Smooth muscle cell (in vitro differentiated cells): ENCODE data around the gene CAMKMT. TPM values are rescaled to one million over a fixed set of nuclear protein-coding genes. Genes with fewer than 3 reads are reported as not detected.

Experiments
- DNase-seq: peaks from one replicate; lab custom pipeline; 2025; ENCODE audit not compliant: unreplicated experiment; lab: John Stamatoyannopoulos, UW
- H2AFZ ChIP-seq: fragments of 200-600 bp; sonication (generic); 2 replicates; pipeline ENCODE4 v1.6.0; 2016; ENCODE audit warnings: antibody characterized with exemption, low read depth, mild to moderate bottlenecking
- H3F3A ChIP-seq: fragments of 200-600 bp; sonication (generic); 2 replicates; pipeline ENCODE4 v1.6.0; 2017; ENCODE audit warnings: antibody characterized with exemption, low read depth
- H3K27ac ChIP-seq: fragments of 200-600 bp; sonication (generic); 2 replicates; pipeline ENCODE4 v1.5.1; 2016; ENCODE audit warnings: low read depth, mild to moderate bottlenecking
- H3K27me3 ChIP-seq: fragments of 200-600 bp; sonication (generic); 2 replicates; pipeline ENCODE4 v1.6.1; 2016; ENCODE audit warnings: low read depth, mild to moderate bottlenecking
- H3K36me3 ChIP-seq: fragments of 200-600 bp; sonication (generic); 2 replicates; pipeline ENCODE4 v1.5.1; 2016; ENCODE audit warnings: low read depth
- H3K4me1 ChIP-seq: fragments of 200-600 bp; sonication (generic); 2 replicates; pipeline ENCODE4 v1.5.1; 2016; ENCODE audit warnings: low read depth
- H3K4me2 ChIP-seq: fragments of 200-600 bp; sonication (generic); 2 replicates; pipeline ENCODE4 v1.6.0; 2016; ENCODE audit warnings: mild to moderate bottlenecking
- H3K4me3 ChIP-seq: fragments of 200-600 bp; sonication (generic); 2 replicates; pipeline ENCODE4 v1.5.1; 2016; ENCODE audit warnings: mild to moderate bottlenecking
- H3K79me2 ChIP-seq: fragments of 200-600 bp; sonication (generic); 2 replicates; pipeline ENCODE4 v1.6.0; 2016; ENCODE audit warnings: low read depth, mild to moderate bottlenecking
- H3K9ac ChIP-seq: fragments of 200-600 bp; sonication (generic); 2 replicates; pipeline ENCODE4 v1.6.0; 2016; ENCODE audit warnings: low read depth
- H3K9me3 ChIP-seq: fragments of 200-600 bp; sonication (generic); replicated peaks from 2 replicates; pipeline ENCODE4 v1.5.1; 2016; ENCODE audit warnings: low read depth
- H4K20me1 ChIP-seq: fragments of 200-600 bp; sonication (generic); 2 replicates; pipeline ENCODE4 v1.6.0; 2016; ENCODE audit warnings: low read depth
- WGBS: methylation state at CpG from one replicate; pipeline ENCODE4 v1.1.7; 2016; ENCODE audit warnings: low lambda C conversion rate; 5-methylcytosine and 5-hydroxymethylcytosine counted together
- polyA plus RNA-seq: library from polyadenylated mRNA; unstranded; fragments of >200 nt; fragmentation: Nextera tagmentation; extraction: Ambion mirVana; gene quantifications from 2 replicates; pipeline ENCODE4 v1.2.1, GENCODE V29; 2016
- total RNA-seq: library from RNA; depleted of rRNA; stranded (reverse); fragments of >200 nt; gene quantifications from 2 replicates; pipeline ENCODE4 v1.2.3, GENCODE V29; 2014
- TF ChIP-seq, protein P1 (sequence below): fragments of 200-600 bp; sonication (generic); IDR thresholded peaks from 2 replicates; pipeline ENCODE4 v1.5.1; 2017; ENCODE audit warnings: borderline replicate concordance, mild to moderate bottlenecking, antibody characterized with exemption; ENCODE audit not compliant: insufficient read depth, poor library complexity, severe bottlenecking

Gene CAMKMT
- total and polyA plus RNA-seq, 2 experiments from 2014 or later, result 7.2 to 7.6 TPM

GRCh38 chr2:44441200-44441599 lies 79.5 kb downstream of the CAMKMT start:
- H3K27me3 ChIP-seq, result no peaks in the 10 kb centered on the region
- no peaks in the 10 kb centered on the region for H4K20me1 ChIP-seq
- TF ChIP-seq, protein P1, sequence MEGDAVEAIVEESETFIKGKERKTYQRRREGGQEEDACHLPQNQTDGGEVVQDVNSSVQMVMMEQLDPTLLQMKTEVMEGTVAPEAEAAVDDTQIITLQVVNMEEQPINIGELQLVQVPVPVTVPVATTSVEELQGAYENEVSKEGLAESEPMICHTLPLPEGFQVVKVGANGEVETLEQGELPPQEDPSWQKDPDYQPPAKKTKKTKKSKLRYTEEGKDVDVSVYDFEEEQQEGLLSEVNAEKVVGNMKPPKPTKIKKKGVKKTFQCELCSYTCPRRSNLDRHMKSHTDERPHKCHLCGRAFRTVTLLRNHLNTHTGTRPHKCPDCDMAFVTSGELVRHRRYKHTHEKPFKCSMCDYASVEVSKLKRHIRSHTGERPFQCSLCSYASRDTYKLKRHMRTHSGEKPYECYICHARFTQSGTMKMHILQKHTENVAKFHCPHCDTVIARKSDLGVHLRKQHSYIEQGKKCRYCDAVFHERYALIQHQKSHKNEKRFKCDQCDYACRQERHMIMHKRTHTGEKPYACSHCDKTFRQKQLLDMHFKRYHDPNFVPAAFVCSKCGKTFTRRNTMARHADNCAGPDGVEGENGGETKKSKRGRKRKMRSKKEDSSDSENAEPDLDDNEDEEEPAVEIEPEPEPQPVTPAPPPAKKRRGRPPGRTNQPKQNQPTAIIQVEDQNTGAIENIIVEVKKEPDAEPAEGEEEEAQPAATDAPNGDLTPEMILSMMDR, result no peak
- no peak overlapping the region for H3K27ac ChIP-seq
- no peak overlapping the region for H3K4me3 ChIP-seq
- no peaks in the 10 kb centered on the region for H3K36me3 ChIP-seq
- no peaks in the 10 kb centered on the region for H3F3A ChIP-seq
- no peak overlapping the region for H3K9ac ChIP-seq
- no peaks in the 10 kb centered on the region for H3K9me3 ChIP-seq
- H3K4me1 ChIP-seq, result no peaks in the 10 kb centered on the region
- no peak for DNase-seq
- H2AFZ ChIP-seq, result no peak overlapping the region
- H3K79me2 ChIP-seq, result no peaks in the 10 kb centered on the region
- WGBS, result 86% methylated on average over 4 of the region's 4 CpGs
- no peak overlapping the region for H3K4me2 ChIP-seq

DNA sequence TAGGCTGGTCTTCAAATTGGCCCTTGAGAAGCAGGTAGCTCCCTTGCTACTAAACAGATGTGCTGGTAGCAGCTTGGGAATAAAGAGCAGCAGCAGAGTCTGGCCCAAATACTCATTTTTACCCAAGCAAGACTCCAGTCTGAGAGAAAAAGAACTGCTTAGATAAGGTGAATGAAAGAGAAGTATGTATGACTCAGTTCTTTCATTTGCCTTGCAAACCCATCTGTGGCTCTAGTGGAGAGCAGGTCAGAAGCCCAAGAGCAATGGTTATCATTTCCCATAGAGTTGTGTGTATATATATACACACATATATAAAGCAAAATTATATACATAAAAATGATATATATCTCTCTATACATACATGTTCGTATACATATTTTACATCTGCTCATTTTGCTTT lies 80.3 kb downstream of the CAMKMT start:
- DNase-seq, result no peak
- H3K9ac ChIP-seq, result no peak overlapping the region
- 95% methylated on average over 1 of the region's 1 CpG for WGBS

DNA sequence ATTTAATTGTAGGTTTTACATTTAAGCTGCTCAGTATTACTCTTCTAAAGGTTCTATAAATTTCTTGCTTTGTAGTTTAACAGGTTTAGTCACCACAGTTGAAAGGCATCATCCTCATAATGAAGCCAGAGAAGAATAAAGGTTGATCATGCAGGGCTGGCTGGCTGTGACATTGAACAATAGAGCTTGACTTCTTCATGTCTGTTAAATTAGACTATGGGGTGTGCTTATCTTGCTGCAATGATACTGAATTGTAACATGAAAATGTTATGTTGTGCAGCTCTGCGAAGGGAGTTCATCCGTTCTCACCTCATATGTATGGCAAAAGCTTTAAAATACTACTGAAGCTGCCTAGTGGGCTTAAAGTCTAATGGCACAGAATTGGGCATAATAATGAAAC lies 81.8 kb downstream of the CAMKMT start:
- Histone ChIP-seq H2AFZ (no peak overlapping the region), H3K79me2 (no peaks in the 10 kb centered on the region), H4K20me1 (no peaks in the 10 kb centered on the region), H3K9me3 (no peaks in the 10 kb centered on the region), H3K4me3 (no peak overlapping the region), H3K4me1 (no peaks in the 10 kb centered on the region), H3K9ac (no peak overlapping the region), H3F3A (no peaks in the 10 kb centered on the region), H3K27me3 (no peaks in the 10 kb centered on the region), H3K36me3 (no peaks in the 10 kb centered on the region), H3K27ac (no peak overlapping the region), H3K4me2 (no peak overlapping the region)
- TF ChIP-seq, protein P1, result no peak
- 89% methylated on average over 2 of the region's 2 CpGs for WGBS
- no peak for DNase-seq

More for the DNA sequence above, 80.3 kb downstream of the CAMKMT start:
- H3F3A ChIP-seq, result no peaks in the 10 kb centered on the region
- H3K36me3 ChIP-seq, result no peaks in the 10 kb centered on the region
- TF ChIP-seq, protein P1, result no peak
- H3K4me1 ChIP-seq, result no peaks in the 10 kb centered on the region
- no peak overlapping the region for H3K4me2 ChIP-seq
- no peak overlapping the region for H3K4me3 ChIP-seq
- H3K9me3 ChIP-seq, result no peaks in the 10 kb centered on the region
- no peaks in the 10 kb centered on the region for H4K20me1 ChIP-seq
- no peaks in the 10 kb centered on the region for H3K79me2 ChIP-seq
- H3K27me3 ChIP-seq, result no peaks in the 10 kb centered on the region
- H2AFZ ChIP-seq, result no peak overlapping the region
- H3K27ac ChIP-seq, result no peak overlapping the region

- TF ChIP-seq, protein P1, result no peak
- H2AFZ ChIP-seq, result no peak overlapping the region
- no peaks in the 10 kb centered on the region for H3K9me3 ChIP-seq
- no peaks in the 10 kb centered on the region for H3K36me3 ChIP-seq
- H3K4me2 ChIP-seq, result no peak overlapping the region
- H3K79me2 ChIP-seq, result no peaks in the 10 kb centered on the region
- H3K9ac ChIP-seq, result no peak overlapping the region
- no peak for DNase-seq
- no peaks in the 10 kb centered on the region for H3K27me3 ChIP-seq
- no peaks in the 10 kb centered on the region for H3F3A ChIP-seq
- H3K4me3 ChIP-seq, result no peak overlapping the region
- H3K4me1 ChIP-seq, result peaks cover 13% of the 10 kb centered on the region
- no peak overlapping the region for H3K27ac ChIP-seq
- WGBS, result 97% methylated on average over 2 of the region's 2 CpGs
- no peaks in the 10 kb centered on the region for H4K20me1 ChIP-seq
These were observed 83.1 kb downstream of the CAMKMT start for GRCh38 chr2:44444881-44445280.
